CD14-positive monocyte (primary cell): ENCODE results near the gene RANBP10. TPM values are rescaled to one million over a fixed set of nuclear protein-coding genes. Genes with fewer than 3 reads are reported as not detected.
A peak's percentile ranks its signal among the peaks of the same experiment; 100 is the strongest.

Experiments
- DNase-seq, 3 donors: peaks; one replicate each; pipeline ENCODE4 v3.0.0-alpha.2; 2011 to 2022
- H2AFZ ChIP-seq: 2 replicates; pipeline ENCODE4 v1.6.0; 2012; ENCODE audit warnings: mild to moderate bottlenecking, low read depth, low read length, inconsistent platforms; ENCODE audit not compliant: insufficient read depth, poor library complexity, severe bottlenecking
- H3K27ac ChIP-seq, 2 donors: 1 replicate in 1 of 2; 2 replicates in 1 of 2; pipeline ENCODE4 v1.5.1; 2012 to 2013; ENCODE audit warnings: low read length in 2 of 2, control low read depth in 1 of 2, inconsistent platforms in 1 of 2, low read depth in 1 of 2, mild to moderate bottlenecking in 1 of 2
- H3K27me3 ChIP-seq, 2 donors: one replicate each; pipeline versions ENCODE4 v1.6.0 to v1.6.1; 2011 to 2013; ENCODE audit warnings: low read length in 2 of 2; ENCODE audit not compliant: control insufficient read depth in 2 of 2, insufficient read depth in 2 of 2
- H3K36me3 ChIP-seq, 2 donors: replicated peaks in 1 of 2; 1 replicate in 1 of 2; 2 replicates in 1 of 2; pipeline versions ENCODE4 v1.5.1 to v1.6.1; 2012 to 2013; ENCODE audit warnings: low read length in 2 of 2, control low read depth in 1 of 2, inconsistent platforms in 1 of 2, mild to moderate bottlenecking in 1 of 2; ENCODE audit not compliant: insufficient read depth in 2 of 2, control insufficient read depth in 1 of 2
- H3K4me1 ChIP-seq, 2 donors: 1 replicate in 1 of 2; 2 replicates in 1 of 2; pipeline versions ENCODE4 v1.5.1 to v1.6.1; 2012 to 2013; ENCODE audit warnings: low read length in 2 of 2, control low read depth in 1 of 2, inconsistent platforms in 1 of 2, mild to moderate bottlenecking in 1 of 2, moderate library complexity in 1 of 2; ENCODE audit not compliant: insufficient read depth in 2 of 2, control insufficient read depth in 1 of 2
- H3K4me2 ChIP-seq: replicated peaks from 2 replicates; pipeline ENCODE3; 2012; ENCODE audit warnings: low read length, moderate library complexity, mild to moderate bottlenecking; ENCODE audit not compliant: poor library complexity, severe bottlenecking; ENCODE audit errors: extremely low read depth
- H3K4me3 ChIP-seq, 3 experiments: fragments of 200-600 bp in 1 of 3; sonication (generic) in 1 of 3; replicated peaks in 1 of 3; 1 replicate in 2 of 3; 2 replicates in 1 of 3; pipeline ENCODE4 v1.5.1; 2011 to 2013; ENCODE audit warnings: low read length in 3 of 3, mild to moderate bottlenecking in 3 of 3, control low read depth in 2 of 3, low read depth in 2 of 3, inconsistent platforms in 1 of 3, moderate library complexity in 1 of 3
- H3K79me2 ChIP-seq: 2 replicates; pipeline ENCODE4 v1.6.0; 2012; ENCODE audit warnings: mild to moderate bottlenecking, control low read depth, inconsistent platforms, low read length, moderate library complexity; ENCODE audit not compliant: insufficient read depth
- H3K9ac ChIP-seq: 2 replicates; pipeline ENCODE4 v1.6.0; 2017; ENCODE audit warnings: low read length, mild to moderate bottlenecking; ENCODE audit not compliant: insufficient read depth, poor library complexity, severe bottlenecking
- H3K9me3 ChIP-seq, 2 donors: replicated peaks in 1 of 2; 1 replicate in 1 of 2; 2 replicates in 1 of 2; pipeline versions ENCODE4 v1.5.1 to v1.6.1; 2012 to 2013; ENCODE audit warnings: low read length in 2 of 2, control low read depth in 1 of 2; ENCODE audit not compliant: control insufficient read depth in 1 of 2, insufficient read depth in 1 of 2
- H4K20me1 ChIP-seq: 2 replicates; pipeline ENCODE4 v1.6.0; 2012; ENCODE audit warnings: mild to moderate bottlenecking, low read length, control low read depth, moderate library complexity; ENCODE audit not compliant: insufficient read depth
- H3K27ac Mint-ChIP-seq, 7 donors: one replicate each; pipeline ENCODE4 v1.8.0; 2020; ENCODE audit warnings: mild to moderate bottlenecking in 7 of 7, mixed read lengths in 7 of 7, moderate library complexity in 6 of 7, inconsistent platforms in 2 of 7
- H3K27me3 Mint-ChIP-seq, 3 donors: one replicate each; pipeline ENCODE4 v1.8.0; 2021 to 2022; ENCODE audit warnings: low read depth in 3 of 3, mild to moderate bottlenecking in 3 of 3, mixed read lengths in 3 of 3, moderate library complexity in 3 of 3, inconsistent platforms in 1 of 3
- H3K36me3 Mint-ChIP-seq, 2 donors: one replicate each; pipeline ENCODE4 v1.8.0; 2020; ENCODE audit warnings: mixed read lengths in 2 of 2, inconsistent platforms in 1 of 2, mild to moderate bottlenecking in 1 of 2
- H3K4me1 Mint-ChIP-seq: one replicate; pipeline ENCODE4 v1.8.0; 2020; ENCODE audit warnings: mild to moderate bottlenecking, mixed read lengths
- H3K4me3 Mint-ChIP-seq, 2 donors: one replicate each; pipeline ENCODE4 v1.8.0; 2020; ENCODE audit warnings: mild to moderate bottlenecking in 2 of 2, mixed read lengths in 2 of 2, moderate library complexity in 1 of 2
- H3K9me3 Mint-ChIP-seq, 7 donors: one replicate each; pipeline ENCODE4 v1.8.0; 2020 to 2022; ENCODE audit warnings: mixed read lengths in 7 of 7, mild to moderate bottlenecking in 6 of 7, moderate library complexity in 6 of 7, inconsistent platforms in 2 of 7
- CTCF ChIP-seq: fragments of 200-600 bp; IDR thresholded peaks from one replicate; pipeline ENCODE4 v1.8.0; 2022; ENCODE audit warnings: antibody characterized with exemption, mild to moderate bottlenecking
- whole genome bisulfite sequencing: methylation state at CpG from one replicate; pipeline ENCODE4 v1.1.5; 2013; ENCODE audit warnings: missing lambda C conversion rate; ENCODE audit not compliant: insufficient coverage; 5-methylcytosine and 5-hydroxymethylcytosine counted together
- intact Hi-C, 2 donors: fragments of 100-400 bp; cut with micrococcal nuclease; formaldehyde crosslinking; loops; one replicate each; pipeline versions ENCODE4 v1.15.0 to v1.15.1; 2023
- polyA minus RNA-seq: library from RNA; depleted of rRNA, polyadenylated mRNA; stranded (reverse); fragments of >200 nt; gene quantifications from 2 replicates; pipeline ENCODE4 v1.2.3, GENCODE V29; 2012
- polyA plus RNA-seq, 3 donors: library from polyadenylated mRNA; depleted of rRNA in 1 of 3; unstranded in 2 of 3; stranded (reverse) in 1 of 3; fragments of 300-500 nt in 2 of 3; fragments of >200 nt in 1 of 3; fragmentation: Illumina TruSeq in 2 of 3; gene quantifications; 1 replicate in 2 of 3; 2 replicates in 1 of 3; pipeline ENCODE4 v1.2.3, GENCODE V29; 2012 to 2021
- total RNA-seq, 12 experiments: library from RNA in 1 of 12; stranded (reverse) in 1 of 12; fragments of 120-200 nt in 1 of 12; gene quantifications; one replicate each; pipeline ENCODE4 v1.2.4 and lab custom pipeline; 2013 to 2026; ENCODE audit warnings: mixed read lengths in 6 of 12, inconsistent platforms in 1 of 12

Gene RANBP10
- total RNA-seq (2013) = 3.8 TPM
- 10 to 100 TPM in 1 of 3 donors, 1 to 10 TPM in 2; 6.4 to 16.7 (median 6.6) TPM for polyA plus RNA-seq
- 6.0 and 6.1 TPM in 2 replicates for polyA minus RNA-seq
- total RNA-seq (lab: John Stamatoyannopoulos, UW) = 4.8 to 18.1 (median 10.4) reads per million in 11 experiments

GRCh38 chr16:67806428-67807147 is at the start of gene RANBP10, which contains the start of gene TSNAXIP1:
RANBP10 (minus strand) TSS chr16:67806560; CDS start chr16:67806536, 24 bp downstream.
TSNAXIP1 (plus strand) TSS chr16:67806889; CDS start chr16:67807150, 261 bp downstream.
- Mint-ChIP-seq H3K27ac (peak within 1 kb of the TSS; percentile 73 to 96 (median 94)), H3K4me3 (peak within 1 kb of the TSS; percentile 84 to 94), H3K36me3 (peaks cover 14 to 28% of the 10 kb centered on the region in 2 donors), H3K9me3 (peaks cover 0 to 2% (median 0%) of the 10 kb centered on the region in 7 donors), H3K27me3 (peaks cover under 1 to 2% (median 2%) of the 10 kb centered on the region in 3 donors), H3K4me1 (peaks cover 28% of the 10 kb centered on the region)
- H3K27ac ChIP-seq = peak within 1 kb of the TSS; percentile 30 to 92
- no peak for TF ChIP-seq CTCF
- WGBS = 1% methylated on average over 44 of the region's 54 CpGs
- H3K27me3 ChIP-seq = no peaks in the 10 kb centered on the region
- H3K36me3 ChIP-seq = peaks cover 3 to 20% of the 10 kb centered on the region in 2 donors
- peaks cover 22 to 34% of the 10 kb centered on the region in 2 donors for H3K4me1 ChIP-seq
- peak within 1 kb of the TSS; percentile 76 to 97 (median 84) for H3K4me3 ChIP-seq
- H3K9ac ChIP-seq = peak within 1 kb of the TSS; percentile 90
- H4K20me1 ChIP-seq = peaks cover 8% of the 10 kb centered on the region
- H3K9me3 ChIP-seq = no peaks in the 10 kb centered on the region
- peak within 1 kb of the TSS; percentile 99 for H2AFZ ChIP-seq
- peak within 1 kb of the TSS; percentile 100 for H3K4me2 ChIP-seq
- H3K79me2 ChIP-seq = peaks cover 43% of the 10 kb centered on the region
- peak; percentile 98 to 99 (median 99) for DNase-seq
- intact Hi-C loops = loop anchor here (1.0 to 10.0 kb wide), 5 partner anchors 40 to 142 kb away; partner anchors contain the start of genes C16orf86 (in 2 of the 2), ENKD1 (in 2 of the 2), NUTF2 (in 2 of the 2) and ACD (in 1 of the 2)

- Histone ChIP-seq H3K9ac (no peak overlapping the region), H3K27ac (no peak overlapping the region), H3K79me2 (peaks cover 96% of the 10 kb centered on the region), H2AFZ (no peak overlapping the region), H3K4me2 (no peak overlapping the region), H4K20me1 (peaks cover 52% of the 10 kb centered on the region), H3K4me3 (no peak overlapping the region), H3K27me3 (no peaks in the 10 kb centered on the region), H3K4me1 (peaks cover 4 to 9% of the 10 kb centered on the region in 2 donors), H3K36me3 (peaks cover 6 to 8% of the 10 kb centered on the region in 2 donors), H3K9me3 (no peaks in the 10 kb centered on the region)
- no peak for DNase-seq
- Mint-ChIP-seq H3K27me3 (no peaks in the 10 kb centered on the region), H3K4me3 (no peak overlapping the region), H3K9me3 (peaks cover 0 to 2% (median 0%) of the 10 kb centered on the region in 7 donors), H3K36me3 (peaks cover 10% of the 10 kb centered on the region in 2 donors), H3K27ac (peak overlapping the region in 2 of 7 donors; percentile 68 to 88), H3K4me1 (peaks cover 20% of the 10 kb centered on the region)
- TF ChIP-seq CTCF = no peak
- intact Hi-C loops = no loop called here
- 100% methylated on average over 7 of the region's 10 CpGs for WGBS
These were observed 49.4 kb upstream of the RANBP10 start for GRCh38 chr16:67855789-67856188.
